Tibial nerve (tissue), 4 donors: ENCODE measurements around the gene ZCCHC7. TPM values are rescaled to one million over a fixed set of nuclear protein-coding genes. Genes with fewer than 3 reads are reported as not detected.
A peak's percentile ranks its signal among the peaks of the same experiment; 100 is the strongest.

ENCODE experiments used
- DNase-seq, 2 donors: peaks; one replicate each; pipeline ENCODE4 v3.0.0-alpha.2; 2019; ENCODE audit warnings: low spot score in 2 of 2
- H3K27ac ChIP-seq, 4 donors: fragments of 200-600 bp; sonication (generic) in 3 of 4; one replicate each; pipeline ENCODE4 v1.5.1; 2017 to 2019; ENCODE audit warnings: mild to moderate bottlenecking in 1 of 4
- H3K27me3 ChIP-seq, 2 donors: fragments of 200-600 bp; sonication (generic) in 1 of 2; one replicate each; pipeline versions ENCODE4 v1.5.1 to v1.6.0; 2017 to 2019
- H3K36me3 ChIP-seq, 3 donors: fragments of 200-600 bp; sonication (generic); one replicate each; pipeline ENCODE4 v1.5.1; 2018 to 2019
- H3K4me1 ChIP-seq, 4 donors: fragments of 200-600 bp; sonication (generic) in 3 of 4; one replicate each; pipeline ENCODE4 v1.5.1; 2017 to 2019
- H3K4me3 ChIP-seq, 4 donors: fragments of 200-600 bp; sonication (generic) in 3 of 4; one replicate each; pipeline ENCODE4 v1.5.1; 2017 to 2019; ENCODE audit warnings: mild to moderate bottlenecking in 1 of 4, moderate library complexity in 1 of 4
- H3K9me3 ChIP-seq, 4 donors: fragments of 200-600 bp; sonication (generic) in 3 of 4; one replicate each; pipeline ENCODE4 v1.5.1; 2017 to 2019
- CTCF ChIP-seq, 5 experiments: fragments of 200-600 bp in 3 of 5; fragments of 450-650 bp in 2 of 5; sonication (generic) in 3 of 5; IDR thresholded peaks; one replicate each; pipeline ENCODE4 v1.5.1; 2016 to 2019; ENCODE audit warnings: antibody characterized with exemption in 5 of 5, mild to moderate bottlenecking in 3 of 5, moderate library complexity in 2 of 5
- EP300 ChIP-seq, 2 donors: sonication (generic); formaldehyde crosslinking; IDR thresholded peaks; one replicate each; pipeline ENCODE4 v1.6.1; 2017; ENCODE audit warnings: antibody characterized with exemption in 2 of 2, mild to moderate bottlenecking in 1 of 2
- POLR2A ChIP-seq, 2 donors: fragments of 450-650 bp; IDR thresholded peaks; one replicate each; pipeline ENCODE4 v1.6.1; 2017; ENCODE audit warnings: antibody characterized with exemption in 2 of 2, mild to moderate bottlenecking in 2 of 2, moderate library complexity in 2 of 2
- WGBS, 2 donors: methylation state at CpG; one replicate each; pipeline ENCODE4 v1.1.5; 2018; 5-methylcytosine and 5-hydroxymethylcytosine counted together
- total RNA-seq, 4 donors: library from RNA; depleted of rRNA; stranded (reverse); fragments of >200 nt; gene quantifications; one replicate each; pipeline ENCODE4 v1.1.0, GENCODE V29; 2016

The ZCCHC7 gene
- total RNA-seq, 4 donors from 2014 or later: 11.8 to 24.7 (median 18.3) TPM

GRCh38 chr9:37383876-37384746 is 263.7 kb downstream of the ZCCHC7 start:
- Histone ChIP-seq H3K36me3 (peaks cover 0 to 13% (median 0%) of the 10 kb centered on the region in 3 donors), H3K9me3 (no peaks in the 10 kb centered on the region), H3K4me3 (no peak overlapping the region), H3K4me1 (no peaks in the 10 kb centered on the region), H3K27me3 (no peaks in the 10 kb centered on the region), H3K27ac (no peak overlapping the region)
- WGBS, 2 donors: 77 to 90% methylated on average over 11 to 12 of the region's 12 CpGs
- TF ChIP-seq EP300 (IDR thresholded peaks at IDR 0.05) (no peak), CTCF (IDR thresholded peaks at IDR 0.05) (no peak), POLR2A (IDR thresholded peaks at IDR 0.05) (no peak)
- DNase-seq: no peak

GRCh38 chr9:37385286-37385685 is 264.9 kb downstream of the ZCCHC7 start:
- H3K4me3 ChIP-seq: no peak overlapping the region
- TF ChIP-seq CTCF (IDR thresholded peaks at IDR 0.05) (no peak), POLR2A (IDR thresholded peaks at IDR 0.05) (no peak), EP300 (IDR thresholded peaks at IDR 0.05) (no peak)
- WGBS, 2 donors: 68 to 81% methylated on average over 6 of the region's 6 CpGs

GRCh38 chr9:37386988-37387387 is 266.6 kb downstream of the ZCCHC7 start:
- no peaks in the 10 kb centered on the region for H3K9me3 ChIP-seq
- 77 to 78% methylated on average over 10 of the region's 10 CpGs for WGBS, 2 donors
- TF ChIP-seq POLR2A (IDR thresholded peaks at IDR 0.05) (no peak), EP300 (IDR thresholded peaks at IDR 0.05) (no peak), CTCF (IDR thresholded peaks at IDR 0.05) (no peak)

More at GRCh38 chr9:37385286-37385685, 264.9 kb downstream of the ZCCHC7 start:
- DNase-seq: no peak
- Histone ChIP-seq H3K36me3 (peaks cover 0 to 13% (median 0%) of the 10 kb centered on the region in 3 donors), H3K27ac (no peak overlapping the region), H3K9me3 (no peaks in the 10 kb centered on the region), H3K27me3 (no peaks in the 10 kb centered on the region), H3K4me1 (no peaks in the 10 kb centered on the region)

GRCh38 chr9:37390759-37391158 is 270.4 kb downstream of the ZCCHC7 start:
- H3K9me3 ChIP-seq: no peaks in the 10 kb centered on the region
- TF ChIP-seq EP300 (IDR thresholded peaks at IDR 0.05) (no peak), CTCF (IDR thresholded peaks at IDR 0.05) (peak in 1 of 5 experiments; percentile 27)
- 40 to 48% methylated on average over 7 of the region's 7 CpGs for WGBS, 2 donors
- H3K27me3 ChIP-seq: no peaks in the 10 kb centered on the region
- DNase-seq: no peak
- H3K4me3 ChIP-seq: no peak overlapping the region
- no peaks in the 10 kb centered on the region for H3K36me3 ChIP-seq
- no peaks in the 10 kb centered on the region for H3K4me1 ChIP-seq
- no peak overlapping the region for H3K27ac ChIP-seq

More at GRCh38 chr9:37386988-37387387, 266.6 kb downstream of the ZCCHC7 start:
- Histone ChIP-seq H3K4me3 (no peak overlapping the region), H3K36me3 (peaks cover 0 to 10% (median 0%) of the 10 kb centered on the region in 3 donors), H3K4me1 (no peaks in the 10 kb centered on the region), H3K27me3 (no peaks in the 10 kb centered on the region), H3K27ac (no peak overlapping the region)
- DNase-seq: no peak

GRCh38 chr9:37392272-37392671 is 271.9 kb downstream of the ZCCHC7 start:
- Histone ChIP-seq H3K4me3 (no peak overlapping the region), H3K36me3 (no peaks in the 10 kb centered on the region), H3K4me1 (no peaks in the 10 kb centered on the region), H3K9me3 (no peaks in the 10 kb centered on the region), H3K27ac (no peak overlapping the region), H3K27me3 (no peaks in the 10 kb centered on the region)
- DNase-seq: no peak
- TF ChIP-seq EP300 (IDR thresholded peaks at IDR 0.05): no peak
- TF ChIP-seq POLR2A (IDR thresholded peaks at IDR 0.05): no peak
- TF ChIP-seq CTCF (IDR thresholded peaks at IDR 0.05): no peak
- WGBS, 2 donors: 77 to 82% methylated on average over 8 of the region's 8 CpGs
